ENCODE measurements around the gene ATP5F1D.

The ATP5F1D gene

GRCh38 chr19:1283917-1284292 lies 42.4 kb downstream of the ATP5F1D start:
- no peak for DNase-seq

- DNase-seq = no peak
Observed at GRCh38 chr19:1284293-1284978, 42.9 kb downstream of the ATP5F1D start.

- DNase-seq = no peak
Observed at GRCh38 chr19:1284979-1285736, 43.6 kb downstream of the ATP5F1D start.

GRCh38 chr19:1285737-1286360 lies 44.3 kb downstream of the ATP5F1D start, which contains the start of gene EFNA2:
Gene EFNA2 (plus strand): TSS chr19:1285873. CDS start chr19:1286169, 296 bp downstream.
- no peak for DNase-seq

- DNase-seq = no peak
Observed at GRCh38 chr19:1286487-1287353, 45.2 kb downstream of the ATP5F1D start.

- DNase-seq = peak; percentile 26
Observed at GRCh38 chr19:1287354-1288225, 46.0 kb downstream of the ATP5F1D start.

- no peak for DNase-seq
Observed at GRCh38 chr19:1288226-1288612, 46.7 kb downstream of the ATP5F1D start.

GRCh38 chr19:1288833-1289685 lies 47.5 kb downstream of the ATP5F1D start:
- DNase-seq = no peak

GRCh38 chr19:1289686-1290025 lies 48.1 kb downstream of the ATP5F1D start:
- DNase-seq = no peak

- DNase-seq = no peak
Observed at GRCh38 chr19:1290196-1290702, 48.7 kb downstream of the ATP5F1D start.

- DNase-seq = no peak
Observed at GRCh38 chr19:1290703-1291651, 49.4 kb downstream of the ATP5F1D start.

- DNase-seq = no peak
Observed at GRCh38 chr19:1291761-1292418, 50.3 kb downstream of the ATP5F1D start.

- DNase-seq = no peak
Observed at GRCh38 chr19:1292419-1293151, 51.0 kb downstream of the ATP5F1D start.

GRCh38 chr19:1293782-1294604 lies 52.4 kb downstream of the ATP5F1D start:
- DNase-seq = no peak

Measured in NCI-H146 (cell line).